Subcutaneous adipose tissue (tissue), 4 donors: ENCODE data around the gene S100A9. TPM values are rescaled to one million over a fixed set of nuclear protein-coding genes. Genes with fewer than 3 reads are reported as not detected.

ENCODE experiments used
- total RNA-seq, 4 donors: library from RNA; depleted of rRNA; stranded (reverse); fragments of >200 nt; gene quantifications; one replicate each; pipeline ENCODE4 v1.1.0, GENCODE V29; 2016
- TF ChIP-seq, protein P1 (sequence below): fragments of 450-650 bp; IDR thresholded peaks from one replicate; pipeline ENCODE4 v1.5.1; 2016; ENCODE audit warnings: low read depth, mild to moderate bottlenecking, control low read depth, antibody characterized with exemption, moderate library complexity

S100A9 gene
- total RNA-seq, 4 donors from 2014 or later: 139 to 382 (median 280) TPM

DNA sequence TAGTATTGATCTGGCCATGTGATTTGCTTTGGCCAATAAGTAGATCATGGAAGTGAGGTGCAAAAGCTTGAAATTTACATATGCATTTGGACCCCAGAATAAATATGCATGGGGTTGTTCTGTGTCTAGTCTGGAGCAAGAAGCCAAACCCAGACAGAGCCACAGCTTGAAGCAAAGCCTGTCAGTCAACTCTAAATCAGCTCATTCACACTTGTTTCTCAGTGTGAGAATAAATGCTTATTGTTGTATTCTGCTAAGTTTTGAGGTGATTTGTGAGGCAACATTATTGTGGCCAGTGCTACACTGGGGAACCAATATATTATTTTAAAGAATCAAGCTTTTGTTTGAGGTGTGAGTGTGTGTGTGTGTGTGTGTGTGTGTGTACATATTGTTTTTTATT lies 32.7 kb upstream of the S100A9 start:
- TF ChIP-seq, protein P1, sequence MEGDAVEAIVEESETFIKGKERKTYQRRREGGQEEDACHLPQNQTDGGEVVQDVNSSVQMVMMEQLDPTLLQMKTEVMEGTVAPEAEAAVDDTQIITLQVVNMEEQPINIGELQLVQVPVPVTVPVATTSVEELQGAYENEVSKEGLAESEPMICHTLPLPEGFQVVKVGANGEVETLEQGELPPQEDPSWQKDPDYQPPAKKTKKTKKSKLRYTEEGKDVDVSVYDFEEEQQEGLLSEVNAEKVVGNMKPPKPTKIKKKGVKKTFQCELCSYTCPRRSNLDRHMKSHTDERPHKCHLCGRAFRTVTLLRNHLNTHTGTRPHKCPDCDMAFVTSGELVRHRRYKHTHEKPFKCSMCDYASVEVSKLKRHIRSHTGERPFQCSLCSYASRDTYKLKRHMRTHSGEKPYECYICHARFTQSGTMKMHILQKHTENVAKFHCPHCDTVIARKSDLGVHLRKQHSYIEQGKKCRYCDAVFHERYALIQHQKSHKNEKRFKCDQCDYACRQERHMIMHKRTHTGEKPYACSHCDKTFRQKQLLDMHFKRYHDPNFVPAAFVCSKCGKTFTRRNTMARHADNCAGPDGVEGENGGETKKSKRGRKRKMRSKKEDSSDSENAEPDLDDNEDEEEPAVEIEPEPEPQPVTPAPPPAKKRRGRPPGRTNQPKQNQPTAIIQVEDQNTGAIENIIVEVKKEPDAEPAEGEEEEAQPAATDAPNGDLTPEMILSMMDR: no peak

DNA sequence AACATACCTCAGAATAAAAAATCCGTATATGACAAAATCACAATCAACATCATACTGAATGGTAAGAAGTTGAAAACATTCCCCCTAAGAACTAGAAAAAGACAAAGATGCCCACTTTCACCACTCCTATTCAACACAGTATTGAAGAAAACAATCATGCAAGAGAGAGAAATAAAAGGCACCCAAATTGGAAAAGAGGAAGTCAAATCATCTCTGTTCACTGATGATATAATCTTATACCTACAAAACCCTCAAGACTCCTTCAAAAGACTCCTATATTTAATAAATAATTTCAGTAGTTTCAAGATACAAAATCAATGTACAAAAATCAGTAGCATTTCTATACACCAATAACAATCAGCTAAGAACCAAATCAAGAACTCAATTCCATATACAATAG lies 23.8 kb upstream of the S100A9 start:
- TF ChIP-seq, protein P1: no peak

- TF ChIP-seq, protein P1: no peak
Measured at GRCh38 chr1:153336650-153337049, 21.0 kb upstream of the S100A9 start.

- TF ChIP-seq, protein P1: no peak
Measured at GRCh38 chr1:153337980-153338853, 19.4 kb upstream of the S100A9 start.

DNA sequence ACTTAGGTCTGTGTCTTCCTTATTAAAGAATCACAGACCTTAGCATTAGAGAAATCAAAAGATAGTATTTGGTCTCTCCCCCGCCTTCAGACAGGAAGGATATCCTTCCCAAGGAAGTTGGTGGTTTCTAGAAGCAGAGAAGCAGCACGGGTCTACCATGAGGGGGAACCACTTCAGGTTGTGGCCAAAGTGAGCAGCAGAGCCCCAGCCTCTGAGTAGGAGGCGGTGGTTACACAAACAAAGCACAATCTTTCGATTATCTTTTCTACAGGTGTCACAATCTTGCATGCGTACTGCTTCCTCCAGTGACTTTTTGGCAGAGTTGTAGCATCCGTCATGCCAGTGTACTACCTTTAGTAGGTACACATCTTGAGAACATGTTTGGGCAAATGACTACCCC lies 17.9 kb upstream of the S100A9 start:
- TF ChIP-seq, protein P1: no peak

DNA sequence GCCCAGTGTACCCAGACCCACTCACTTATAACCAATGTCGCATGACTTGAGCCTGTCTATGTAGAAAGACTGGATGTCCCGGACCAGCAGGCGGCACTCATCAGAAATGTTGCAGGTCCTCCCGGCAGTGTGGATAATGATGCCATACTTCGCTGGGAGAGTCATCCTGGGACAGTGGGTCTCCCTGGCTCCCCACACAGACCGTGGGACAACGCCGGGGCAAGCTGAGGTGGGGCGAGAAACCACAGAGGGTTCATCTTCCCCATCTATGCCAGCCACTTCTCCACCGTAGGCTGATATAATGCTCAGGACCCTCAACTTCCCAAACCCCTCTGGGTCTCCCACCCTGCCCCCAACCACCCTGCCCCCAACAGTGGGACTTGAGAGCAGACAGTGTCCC lies 17.3 kb upstream of the S100A9 start:
- TF ChIP-seq, protein P1: no peak

DNA sequence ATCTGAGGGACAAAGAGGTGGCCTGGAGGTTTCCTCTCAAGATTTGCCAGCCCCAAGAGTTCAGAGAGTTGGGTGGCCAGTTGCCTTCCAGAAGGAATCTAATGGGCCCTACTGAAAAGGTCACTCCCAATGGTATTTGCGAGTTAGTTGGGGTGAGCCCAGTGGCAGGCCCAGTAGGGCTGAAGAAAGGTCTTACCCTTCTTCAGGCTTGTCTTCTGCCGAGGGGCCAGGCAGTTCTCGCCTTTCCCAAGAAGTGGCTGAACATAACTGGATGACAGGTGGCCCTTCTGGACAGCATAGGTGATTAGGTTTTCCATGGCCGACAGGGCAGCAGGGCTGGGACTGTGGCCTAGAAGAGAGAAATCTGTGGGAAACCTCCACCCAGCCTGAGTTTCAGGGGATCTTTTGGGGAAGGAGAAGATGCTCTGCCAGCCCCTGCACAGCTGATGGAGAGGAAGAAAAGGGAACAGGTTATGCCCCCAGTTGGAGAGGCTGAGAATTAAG lies 16.2 kb upstream of the S100A9 start:
- TF ChIP-seq, protein P1: no peak
